HCT116 (cell line): ENCODE measurements around the gene ATAT1. TPM values are rescaled to one million over a fixed set of nuclear protein-coding genes. Genes with fewer than 3 reads are reported as not detected.

ENCODE experiments used
- ATAC-seq: fragments of 200-7000 bp; cut with Tn5 transposase; 2 replicates; pipeline ENCODE4 v1.9.1; 2020; ENCODE audit warnings: mild to moderate bottlenecking, moderate library complexity
- BruUV-seq: library from RNA; stranded (reverse); fragments of 400-500 nt; replicated peaks from 2 replicates; lab custom pipeline; 2021; lab: Mats Ljungman, UMichigan
- CTCF ChIA-PET: fragments of 300-600 bp; sonication (Branson Sonifier 250); formaldehyde crosslinking; loops from one replicate; lab custom pipeline; 2021; ENCODE audit warnings: antibody characterized with exemption; lab: Charles Lee
- POLR2A ChIA-PET: fragments of 300-600, 350-600 bp; sonication (Branson Sonifier 250); formaldehyde crosslinking; loops from one replicate; lab custom pipeline; 2021; ENCODE audit warnings: antibody characterized with exemption; lab: Charles Lee
- RAD21 ChIA-PET, 2 experiments: fragments of 300-600 bp; sonication (Branson Sonifier 250); formaldehyde crosslinking; loops; one replicate each; lab custom pipeline; 2023; ENCODE audit warnings: low total read pairs in 2 of 2; ENCODE audit not compliant: uncharacterized antibody in 2 of 2, unreplicated experiment in 2 of 2, low non-redundant PET in 1 of 2; lab: Charles Lee
- DNase-seq: peaks from one replicate; pipeline ENCODE4 v3.0.0-alpha.2; 2010; ENCODE audit warnings: low read depth, low spot score
- H2AFZ ChIP-seq: fragments of 200-600 bp; shearing (Covaris generic), sonication (generic); 2 replicates; pipeline ENCODE4 v1.6.1; 2017; ENCODE audit warnings: low read depth, mixed run types, mixed read lengths, antibody characterized with exemption, low read length; ENCODE audit not compliant: poor library complexity, severe bottlenecking
- H3K27ac ChIP-seq: 2 replicates; pipeline ENCODE4 v1.5.1; 2012; ENCODE audit warnings: low read depth, low read length
- H3K27me3 ChIP-seq: fragments of 200-600 bp; sonication (generic); 2 replicates; pipeline ENCODE4 v1.6.1; 2016; ENCODE audit warnings: mixed run types, low read length, mixed read lengths; ENCODE audit not compliant: insufficient read depth
- H3K36me3 ChIP-seq, 2 experiments: fragments of 200-500 bp in 1 of 2; fragments of 200-600 bp in 1 of 2; sonication (Bioruptor generic) in 1 of 2; sonication (generic) in 1 of 2; 2 replicates each; pipeline versions ENCODE4 v1.5.1 to v1.6.1; 2014 to 2016; ENCODE audit warnings: low read length in 2 of 2, inconsistent platforms in 1 of 2, mixed read lengths in 1 of 2, mixed run types in 1 of 2; ENCODE audit not compliant: insufficient read depth in 2 of 2, control insufficient read depth in 1 of 2
- H3K4me1 ChIP-seq, 2 experiments: fragments of 200-600 bp in 1 of 2; sonication (generic) in 1 of 2; 2 replicates each; pipeline versions ENCODE4 v1.5.1 to v1.6.1; 2012 to 2017; ENCODE audit warnings: low read length in 2 of 2, inconsistent platforms in 1 of 2, mild to moderate bottlenecking in 1 of 2, mixed read lengths in 1 of 2, mixed run types in 1 of 2, moderate library complexity in 1 of 2; ENCODE audit not compliant: insufficient read depth in 2 of 2, control insufficient read depth in 1 of 2
- H3K4me2 ChIP-seq: fragments of 200-600 bp; sonication (generic); 2 replicates; pipeline ENCODE4 v1.6.1; 2017; ENCODE audit warnings: mixed run types, low read length, mixed read lengths
- H3K4me3 ChIP-seq, 2 experiments: fragments of 200-600 bp in 1 of 2; sonication (generic) in 1 of 2; replicated peaks in 1 of 2; 2 replicates each; pipeline ENCODE4 v1.5.1; 2011 to 2016; ENCODE audit warnings: low read length in 2 of 2, control low read depth in 1 of 2, low read depth in 1 of 2, mild to moderate bottlenecking in 1 of 2, mixed read lengths in 1 of 2, mixed run types in 1 of 2
- H3K79me2 ChIP-seq: fragments of 200-600 bp; sonication (generic); 2 replicates; pipeline ENCODE4 v1.6.1; 2017; ENCODE audit warnings: mild to moderate bottlenecking, mixed run types, low read length, moderate library complexity, mixed read lengths; ENCODE audit not compliant: insufficient read depth
- H3K9ac ChIP-seq: fragments of 200-600 bp; sonication (generic); 2 replicates; pipeline ENCODE4 v1.6.1; 2016; ENCODE audit warnings: low read length, mixed read lengths
- H3K9me2 ChIP-seq: fragments of 200-600 bp; sonication (generic), shearing (Covaris generic); 2 replicates; pipeline ENCODE4 v1.6.1; 2017; ENCODE audit warnings: mixed run types, mild to moderate bottlenecking, moderate library complexity; ENCODE audit not compliant: insufficient read depth
- H3K9me3 ChIP-seq, 2 experiments: fragments of 200-500 bp in 1 of 2; fragments of 200-600 bp in 1 of 2; sonication (Bioruptor generic) in 1 of 2; sonication (generic) in 1 of 2; 2 replicates each; pipeline ENCODE4 v1.6.1; 2014 to 2017; ENCODE audit warnings: low read length in 2 of 2, mixed read lengths in 2 of 2, inconsistent platforms in 1 of 2, low read depth in 1 of 2, mild to moderate bottlenecking in 1 of 2, mixed run types in 1 of 2, moderate library complexity in 1 of 2; ENCODE audit not compliant: control insufficient read depth in 1 of 2, insufficient read depth in 1 of 2
- H4K20me1 ChIP-seq: fragments of 200-600 bp; sonication (generic), shearing (Covaris generic); 2 replicates; pipeline ENCODE4 v1.6.1; 2017; ENCODE audit warnings: mixed run types, mild to moderate bottlenecking, moderate library complexity; ENCODE audit not compliant: insufficient read depth
- CEBPB ChIP-seq: IDR thresholded peaks from 2 replicates; pipeline ENCODE4 v1.6.1; 2012; ENCODE audit warnings: low read depth
- ELF1 ChIP-seq: IDR thresholded peaks from 2 replicates; pipeline ENCODE4 v1.6.1; 2012; ENCODE audit warnings: low read depth, borderline replicate concordance
- EZH2 ChIP-seq: fragments of 200-600 bp; sonication (generic); IDR thresholded peaks from 2 replicates; pipeline ENCODE4 v1.6.1; 2017; ENCODE audit warnings: antibody characterized with exemption, mixed run types
- FOSL1 ChIP-seq: IDR thresholded peaks from 2 replicates; pipeline ENCODE4 v1.6.1; 2012; ENCODE audit warnings: low read depth
- JUND ChIP-seq: IDR thresholded peaks from 2 replicates; pipeline ENCODE4 v1.6.1; 2012
- POLR2A ChIP-seq: IDR thresholded peaks from 2 replicates; pipeline ENCODE4 v1.7.0; 2011; ENCODE audit warnings: borderline replicate concordance; ENCODE audit not compliant: insufficient read depth, insufficient read length; ENCODE audit errors: extremely low read depth
- SRF ChIP-seq: IDR thresholded peaks from 2 replicates; pipeline ENCODE4 v1.6.1; 2012; ENCODE audit warnings: low read depth
- intact Hi-C: fragments of 100-400 bp; cut with micrococcal nuclease; formaldehyde crosslinking; loops from 2 replicates; pipeline ENCODE4 v1.10.0; 2022
- total RNA-seq: library from RNA; stranded (reverse); gene quantifications from one replicate; pipeline ENCODE4 v1.2.1, GENCODE V29; 2021; ENCODE audit not compliant: unreplicated experiment
- TF ChIP-seq, protein P1 (sequence below), 3 experiments: fragments of 200-600 bp in 1 of 3; sonication (generic) in 1 of 3; IDR thresholded peaks in 2 of 3; conservative IDR thresholded peaks in 1 of 3; 2 replicates each; pipeline ENCODE4 v1.5.1; 2012 to 2017; ENCODE audit warnings: low read depth in 2 of 3, low read length in 2 of 3, antibody characterized with exemption in 1 of 3, borderline replicate concordance in 1 of 3, control low read depth in 1 of 3, mild to moderate bottlenecking in 1 of 3, mixed read lengths in 1 of 3, mixed run types in 1 of 3, moderate library complexity in 1 of 3; ENCODE audit not compliant: insufficient read depth in 1 of 3

Gene ATAT1
- total RNA-seq, 1 experiment from 2014 or later, result 19.8 TPM

DNA sequence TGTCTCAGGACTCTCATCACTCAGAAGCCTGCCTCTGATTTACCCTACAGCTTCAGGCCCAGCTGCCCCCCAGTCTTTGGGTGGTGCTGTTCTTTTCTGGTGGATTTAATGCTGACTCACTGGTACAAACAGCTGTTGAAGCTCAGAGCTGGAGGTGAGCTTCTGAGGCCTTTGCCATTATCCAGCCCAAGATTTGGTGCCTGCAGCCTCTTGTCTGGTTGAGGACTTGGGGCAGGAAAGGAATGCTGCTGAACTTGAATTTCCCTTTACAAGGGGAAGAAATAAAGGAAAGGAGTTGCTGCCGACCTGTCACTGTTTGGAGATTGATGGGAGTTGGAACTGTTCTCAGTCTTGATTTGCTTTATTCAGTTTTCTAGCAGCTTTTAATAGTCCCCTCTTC is 35.7 kb upstream of the ATAT1 start:
- peaks cover 0 to 4% of the 10 kb centered on the region in 2 experiments; a peak in 1 of 4 replicates for H3K4me1 ChIP-seq
- peaks cover 37% of the 10 kb centered on the region; the same call in 1 of the 2 replicates for H3K79me2 ChIP-seq
- H3K9me2 ChIP-seq, result no peaks in the 10 kb centered on the region
- ChIA-PET CTCF (no interaction called here), POLR2A (no interaction called here)
- no TSS peak for BruUV-seq
- H3K9ac ChIP-seq, result no peak overlapping the region
- peak overlapping the region; percentile 41; the same call in 1 of the 2 replicates for H3K27ac ChIP-seq
- no peak for DNase-seq
- H2AFZ ChIP-seq, result no peak overlapping the region
- H3K4me2 ChIP-seq, result no peak overlapping the region
- TF ChIP-seq ELF1, result no peak
- no peak for TF ChIP-seq CEBPB
- no peak for TF ChIP-seq SRF
- TF ChIP-seq FOSL1, result no peak
- TF ChIP-seq JUND, result no peak
- no peak for TF ChIP-seq POLR2A
- TF ChIP-seq, all 23 proteins: peak for 0
- ATAC-seq, result no peak
- H3K36me3 ChIP-seq, result peaks cover 42 to 49% of the 10 kb centered on the region in 2 experiments
- H4K20me1 ChIP-seq, result no peaks in the 10 kb centered on the region; the same call in 1 of the 2 replicates
- no peaks in the 10 kb centered on the region for H3K27me3 ChIP-seq
- intact Hi-C loops, result no loop called here
- no peak overlapping the region for H3K4me3 ChIP-seq
- RAD21 ChIA-PET, result no interaction called here
- no peaks in the 10 kb centered on the region for H3K9me3 ChIP-seq

DNA sequence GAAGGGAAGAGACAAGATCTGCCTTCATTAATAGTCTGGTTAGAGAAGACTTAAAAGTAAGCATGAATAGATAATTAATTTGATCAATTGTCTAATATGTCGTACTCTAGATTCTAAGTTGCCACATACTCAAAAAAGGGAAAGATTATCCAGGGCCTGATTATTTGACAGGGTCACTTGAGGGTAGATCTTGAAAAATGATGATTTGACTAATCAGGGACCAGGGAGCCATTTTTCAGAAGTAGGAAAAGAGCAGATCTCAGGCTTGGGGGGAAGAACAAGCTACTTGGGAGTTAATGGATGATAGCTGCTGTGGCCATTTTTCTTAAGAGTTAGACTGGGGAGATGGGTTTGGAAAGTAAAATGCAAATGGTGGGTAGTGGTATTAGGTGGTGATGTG is 34.4 kb upstream of the ATAT1 start:
- ChIA-PET RAD21 (no interaction called here), POLR2A (interaction anchor here (1.5 kb wide), 1 partner anchor 9 kb away, joined by 4 read pairs; no protein-coding TSS in a partner anchor), CTCF (interaction anchor here (1.2 kb wide), 1 partner anchor 51 kb away, joined by 4 read pairs; no protein-coding TSS in a partner anchor)
- H3K36me3 ChIP-seq, result peaks cover 30 to 41% of the 10 kb centered on the region in 2 experiments
- no peak for ATAC-seq
- no peak overlapping the region for H3K9ac ChIP-seq
- no TSS peak for BruUV-seq
- H3K4me2 ChIP-seq, result no peak overlapping the region
- intact Hi-C loops, result no loop called here
- H3K9me3 ChIP-seq, result no peaks in the 10 kb centered on the region
- no peak for DNase-seq
- no peak overlapping the region for H2AFZ ChIP-seq
- no peak overlapping the region for H3K27ac ChIP-seq
- no peaks in the 10 kb centered on the region for H3K27me3 ChIP-seq
- H3K9me2 ChIP-seq, result no peaks in the 10 kb centered on the region
- peaks cover 37% of the 10 kb centered on the region; the same call in 1 of the 2 replicates for H3K79me2 ChIP-seq
- H3K4me3 ChIP-seq, result no peak overlapping the region
- no peak for TF ChIP-seq POLR2A
- TF ChIP-seq CEBPB, result no peak
- no peak for TF ChIP-seq EZH2
- TF ChIP-seq, protein P1, sequence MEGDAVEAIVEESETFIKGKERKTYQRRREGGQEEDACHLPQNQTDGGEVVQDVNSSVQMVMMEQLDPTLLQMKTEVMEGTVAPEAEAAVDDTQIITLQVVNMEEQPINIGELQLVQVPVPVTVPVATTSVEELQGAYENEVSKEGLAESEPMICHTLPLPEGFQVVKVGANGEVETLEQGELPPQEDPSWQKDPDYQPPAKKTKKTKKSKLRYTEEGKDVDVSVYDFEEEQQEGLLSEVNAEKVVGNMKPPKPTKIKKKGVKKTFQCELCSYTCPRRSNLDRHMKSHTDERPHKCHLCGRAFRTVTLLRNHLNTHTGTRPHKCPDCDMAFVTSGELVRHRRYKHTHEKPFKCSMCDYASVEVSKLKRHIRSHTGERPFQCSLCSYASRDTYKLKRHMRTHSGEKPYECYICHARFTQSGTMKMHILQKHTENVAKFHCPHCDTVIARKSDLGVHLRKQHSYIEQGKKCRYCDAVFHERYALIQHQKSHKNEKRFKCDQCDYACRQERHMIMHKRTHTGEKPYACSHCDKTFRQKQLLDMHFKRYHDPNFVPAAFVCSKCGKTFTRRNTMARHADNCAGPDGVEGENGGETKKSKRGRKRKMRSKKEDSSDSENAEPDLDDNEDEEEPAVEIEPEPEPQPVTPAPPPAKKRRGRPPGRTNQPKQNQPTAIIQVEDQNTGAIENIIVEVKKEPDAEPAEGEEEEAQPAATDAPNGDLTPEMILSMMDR (IDR thresholded peaks at IDR 0.05 in 2 of 3, conservative IDR thresholded peaks at IDR 0.05 in 1 of 3; ENCODE audit: borderline replicate concordance in 1 of 3, insufficient read depth in 1 of 3, low read depth in 2 of 3, low read length in 2 of 3), result no peak
- TF ChIP-seq, all 23 proteins: peak for 0
- peaks cover 0 to 7% of the 10 kb centered on the region in 2 experiments; a peak in 2 of 4 replicates for H3K4me1 ChIP-seq
- no peaks in the 10 kb centered on the region; the same call in 1 of the 2 replicates for H4K20me1 ChIP-seq
